Stimulated activated effector memory CD8-positive, alpha-beta T cell treated with anti-CD3 and anti-CD28 coated beads, Interleukin-12 subunit alpha, Interleukin-12 subunit beta, amount 100 ng/mL, for 72 hours (primary cell): ENCODE measurements around the gene GDF11.
A peak's percentile ranks its signal among the peaks of the same experiment; 100 is the strongest.

Source experiments
- ATAC-seq: fragments of 150-1000 bp; cut with Tn5 transposase; 2 replicates; pipeline ENCODE4 v1.10.0; 2021
- DNase-seq, 2 donors: peaks; one replicate each; pipeline ENCODE4 v3.0.0; 2021 to 2022; ENCODE audit warnings: low spot score in 2 of 2
- H3K27ac Mint-ChIP-seq: one replicate; pipeline ENCODE4 v1.8.0; 2022; ENCODE audit warnings: mild to moderate bottlenecking, mixed read lengths
- H3K36me3 Mint-ChIP-seq: one replicate; pipeline ENCODE4 v1.8.0; 2022; ENCODE audit warnings: mild to moderate bottlenecking, mixed read lengths
- H3K4me1 Mint-ChIP-seq: one replicate; pipeline ENCODE4 v1.8.0; 2022; ENCODE audit warnings: mixed read lengths
- H3K4me3 Mint-ChIP-seq: one replicate; pipeline ENCODE4 v1.8.0; 2022; ENCODE audit warnings: mild to moderate bottlenecking, mixed read lengths
- H3K9me3 Mint-ChIP-seq: one replicate; pipeline ENCODE4 v1.8.0; 2022; ENCODE audit warnings: mixed read lengths

Gene GDF11

DNA sequence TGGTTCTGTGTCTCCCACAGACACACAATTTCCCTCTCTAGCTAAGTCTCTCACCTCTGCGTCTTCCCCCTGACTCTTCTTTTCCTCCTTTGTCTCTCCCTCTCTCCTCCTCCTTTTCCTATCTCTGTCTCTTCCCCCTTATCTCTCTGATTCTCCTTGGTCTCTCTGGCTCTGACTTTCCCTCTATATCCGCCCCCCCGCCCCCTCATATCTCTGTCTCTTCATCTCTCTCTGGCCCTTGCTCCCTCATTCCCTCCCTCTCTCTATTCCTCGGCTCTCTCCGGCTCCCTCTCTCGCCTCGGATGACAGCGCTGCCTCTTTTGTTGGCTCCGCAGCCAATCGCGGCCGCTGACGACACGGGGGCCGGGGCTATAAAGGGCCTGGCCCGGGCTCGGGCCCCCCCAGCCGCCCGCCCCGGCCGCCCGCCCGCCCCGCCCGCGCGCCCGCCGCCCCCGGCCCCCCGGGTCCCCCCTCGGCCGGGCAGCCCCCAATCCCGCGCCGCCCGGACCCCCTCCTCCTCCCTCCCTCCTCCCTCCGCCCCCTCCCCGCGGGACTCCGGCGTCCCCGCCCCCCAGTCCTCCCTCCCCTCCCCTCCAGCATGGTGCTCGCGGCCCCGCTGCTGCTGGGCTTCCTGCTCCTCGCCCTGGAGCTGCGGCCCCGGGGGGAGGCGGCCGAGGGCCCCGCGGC, at the start of gene GDF11:
Gene GDF11 (plus strand): TSS at position 404 of the 687 bp plus-strand sequence. CDS start 195 bp downstream, at position 599.
- Mint-ChIP-seq H3K27ac (peak within 1 kb of the TSS; percentile 84), H3K4me3 (peak within 1 kb of the TSS; percentile 78), H3K36me3 (no peaks in the 10 kb centered on the region), H3K4me1 (peaks cover 52% of the 10 kb centered on the region), H3K9me3 (no peaks in the 10 kb centered on the region)
- ATAC-seq, result peak; percentile 81
- DNase-seq, result peak; percentile 54 to 81

DNA sequence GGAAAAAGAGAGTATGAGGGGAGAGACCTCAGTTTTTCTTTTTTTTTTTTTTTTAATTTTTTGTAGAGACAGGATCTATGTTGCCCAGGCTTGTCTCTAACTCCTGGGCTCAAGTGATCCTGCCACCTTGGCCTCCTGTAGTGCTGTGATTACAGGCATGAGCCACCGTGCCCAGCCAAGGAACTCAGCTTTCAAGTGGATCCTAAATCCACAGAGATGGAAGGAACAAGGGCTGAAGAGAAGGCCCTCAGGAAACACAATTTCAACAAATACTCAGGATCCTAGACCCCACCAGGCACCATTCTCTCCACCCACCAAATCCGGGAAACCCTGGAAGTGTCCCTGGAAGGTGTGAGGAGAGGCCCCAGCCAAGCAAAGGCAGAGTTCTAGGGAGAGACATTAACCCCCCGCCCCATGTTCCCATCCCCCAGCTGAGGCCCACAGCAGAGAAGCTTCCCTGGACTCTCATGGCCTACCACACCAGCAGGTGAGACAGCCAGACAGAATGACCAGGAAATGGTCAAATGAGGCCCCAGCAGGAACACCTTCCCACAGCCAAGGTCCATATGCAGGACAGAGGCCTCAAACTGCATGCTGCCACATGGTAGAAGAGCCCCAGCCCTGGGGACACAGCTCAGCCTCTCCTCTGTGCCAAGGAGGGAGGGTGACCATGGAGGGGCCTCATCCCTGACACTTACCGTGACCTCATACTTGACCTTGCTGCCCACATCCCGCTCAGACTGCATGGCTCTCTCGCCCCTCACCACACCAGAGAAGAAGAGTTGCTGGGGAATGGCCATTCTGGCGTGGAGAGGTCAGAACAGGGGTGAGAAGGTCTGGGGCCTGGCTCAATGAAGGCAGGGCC, 49.4 kb upstream of the GDF11 start:
- ATAC-seq, result no peak
- Mint-ChIP-seq H3K36me3 (no peaks in the 10 kb centered on the region), H3K4me1 (no peaks in the 10 kb centered on the region), H3K4me3 (no peak overlapping the region), H3K9me3 (no peaks in the 10 kb centered on the region), H3K27ac (peak overlapping the region; percentile 30)
- no peak for DNase-seq

DNA sequence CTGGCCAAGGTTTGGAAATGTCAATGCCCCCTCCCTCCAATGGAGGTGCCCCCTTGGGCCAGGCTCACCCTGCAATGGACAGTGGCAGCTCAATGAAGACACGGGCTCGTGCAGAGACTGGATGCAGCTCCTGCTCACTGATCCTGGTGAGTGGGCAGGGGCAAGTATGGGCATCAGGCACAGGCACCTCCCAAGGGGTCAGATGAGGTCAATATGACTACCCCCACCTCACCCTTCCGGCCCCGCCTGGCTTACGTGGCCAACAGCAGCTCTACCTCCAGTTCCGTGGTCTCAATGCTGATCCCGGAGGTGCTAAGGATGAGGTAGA, 48.8 kb upstream of the GDF11 start:
- no peak for ATAC-seq
- Mint-ChIP-seq H3K4me1 (no peaks in the 10 kb centered on the region), H3K9me3 (no peaks in the 10 kb centered on the region), H3K27ac (peak overlapping the region; percentile 30), H3K36me3 (no peaks in the 10 kb centered on the region), H3K4me3 (no peak overlapping the region)
- DNase-seq, result no peak

DNA sequence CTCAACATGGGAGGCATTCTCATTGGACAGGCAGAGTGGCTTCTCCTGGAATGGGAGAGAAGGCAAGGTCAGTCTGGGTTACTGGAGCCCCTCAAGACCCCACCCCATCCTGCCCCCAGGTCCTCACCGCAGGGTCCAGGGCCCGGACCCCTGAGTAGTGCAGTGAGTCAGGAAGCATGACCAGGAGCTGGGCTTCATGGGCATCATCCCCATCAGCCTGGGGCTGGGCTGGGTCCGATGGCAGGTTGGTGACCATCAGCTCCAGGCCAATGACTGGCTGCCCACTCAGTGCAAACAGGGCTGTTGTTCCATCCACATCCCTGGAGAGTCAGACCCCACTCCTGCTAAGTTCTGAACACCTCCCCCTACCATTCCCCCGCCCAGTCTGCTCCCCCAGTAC, 48.3 kb upstream of the GDF11 start:
- no peak overlapping the region for H3K4me3 Mint-ChIP-seq
- H3K27ac Mint-ChIP-seq, result no peak overlapping the region
- H3K9me3 Mint-ChIP-seq, result no peaks in the 10 kb centered on the region
- DNase-seq (no peak), ATAC-seq (no peak)
- no peaks in the 10 kb centered on the region for H3K4me1 Mint-ChIP-seq
- H3K36me3 Mint-ChIP-seq, result no peaks in the 10 kb centered on the region

DNA sequence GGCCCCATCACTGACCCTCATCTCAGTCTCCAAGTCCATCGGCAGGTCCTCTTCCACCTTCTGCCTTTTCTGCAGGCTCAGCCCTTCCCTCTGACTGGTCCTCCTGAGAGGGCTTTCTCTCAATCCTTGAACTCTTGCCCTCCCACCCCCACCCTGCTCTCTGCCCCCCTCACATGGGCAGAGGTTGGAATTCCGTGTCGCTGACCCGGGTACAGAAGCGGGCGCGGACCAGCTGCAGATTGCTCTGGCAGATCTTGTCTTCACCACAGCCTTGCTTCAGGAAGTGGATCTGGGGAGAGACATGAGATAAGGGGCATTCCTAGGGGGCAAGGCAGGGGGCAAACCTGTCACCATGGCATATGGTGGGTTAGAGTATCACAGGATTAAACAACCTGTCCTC, 47.6 kb upstream of the GDF11 start:
- Mint-ChIP-seq H3K27ac (peak overlapping the region; percentile 50), H3K36me3 (no peaks in the 10 kb centered on the region), H3K4me1 (no peaks in the 10 kb centered on the region), H3K4me3 (no peak overlapping the region), H3K9me3 (no peaks in the 10 kb centered on the region)
- no peak for DNase-seq
- no peak for ATAC-seq

DNA sequence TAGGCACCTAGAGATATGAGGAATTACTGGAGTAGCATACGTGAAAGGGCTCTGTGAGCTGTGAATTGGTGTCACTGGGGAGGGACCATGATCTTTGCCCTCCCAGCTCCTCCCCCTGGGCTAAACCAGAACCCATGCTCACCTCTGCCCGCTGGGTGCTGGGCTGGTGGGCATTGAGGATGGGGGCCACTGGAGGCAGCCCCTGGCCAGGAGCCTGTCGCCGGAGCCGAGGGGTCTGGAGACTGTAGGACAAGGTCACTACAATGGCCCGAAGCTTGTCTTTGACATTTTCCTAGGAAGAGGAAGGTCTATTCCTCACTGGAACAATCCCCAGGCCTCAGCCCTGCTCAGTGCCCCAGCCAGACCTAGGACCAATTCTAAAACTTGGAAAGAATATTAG, 46.8 kb upstream of the GDF11 start:
- H3K4me3 Mint-ChIP-seq, result no peak overlapping the region
- ATAC-seq (no peak), DNase-seq (no peak)
- H3K36me3 Mint-ChIP-seq, result no peaks in the 10 kb centered on the region
- no peaks in the 10 kb centered on the region for H3K9me3 Mint-ChIP-seq
- no peaks in the 10 kb centered on the region for H3K4me1 Mint-ChIP-seq
- H3K27ac Mint-ChIP-seq, result no peak overlapping the region

DNA sequence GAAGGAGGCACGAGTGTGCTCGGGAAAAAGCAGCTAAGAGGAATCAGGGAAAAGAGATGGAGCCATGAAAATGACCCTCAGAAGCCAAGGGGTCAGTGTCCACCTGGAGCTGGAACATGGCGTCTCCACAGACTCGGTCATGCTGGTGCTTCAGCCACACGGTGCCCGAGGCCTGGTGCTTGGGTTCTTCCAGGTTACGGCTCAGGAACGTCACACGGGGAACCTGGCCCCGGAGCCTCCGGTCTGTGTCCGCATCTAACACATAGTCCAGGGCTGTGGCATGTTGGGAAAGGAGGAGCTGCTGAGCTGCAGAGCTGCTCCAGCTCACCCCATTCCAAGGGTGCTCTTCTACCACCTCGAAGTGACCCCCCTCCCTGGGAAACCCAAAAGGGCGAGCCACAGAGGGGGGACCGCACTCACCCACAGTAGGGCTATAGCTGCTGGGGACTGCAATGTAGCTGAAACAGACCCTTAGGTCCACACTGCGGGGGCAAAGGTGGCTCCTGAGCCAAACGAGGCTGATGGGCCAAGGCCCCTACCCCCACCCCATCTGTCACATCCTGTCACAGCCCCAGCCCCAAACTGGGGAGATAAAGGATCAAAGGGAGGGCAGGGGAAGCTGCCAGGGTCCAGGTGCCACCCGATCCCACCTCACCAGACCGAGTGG, 46.0 kb upstream of the GDF11 start:
- Mint-ChIP-seq H3K9me3 (no peaks in the 10 kb centered on the region), H3K4me3 (no peak overlapping the region), H3K36me3 (no peaks in the 10 kb centered on the region), H3K27ac (no peak overlapping the region), H3K4me1 (no peaks in the 10 kb centered on the region)
- no peak for DNase-seq
- ATAC-seq, result no peak

DNA sequence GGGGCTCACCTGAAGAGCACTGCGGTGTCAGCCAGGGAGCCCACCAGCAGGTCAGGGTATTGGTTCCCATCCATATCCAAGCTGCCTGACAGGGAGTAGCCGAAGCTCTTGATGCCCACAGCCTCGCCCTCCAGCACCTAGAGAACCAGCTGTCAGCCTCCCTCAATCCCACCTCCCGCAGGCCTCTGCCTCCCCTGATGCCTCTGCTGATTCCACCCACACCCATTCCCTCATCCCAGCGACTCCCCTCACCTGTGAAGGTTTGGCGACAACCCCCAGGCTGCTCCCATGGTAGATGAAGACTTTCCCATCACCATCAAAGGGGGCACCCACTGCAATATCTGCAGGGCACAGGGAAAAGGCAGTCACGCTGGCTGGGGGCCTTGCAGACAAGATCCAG, 45.2 kb upstream of the GDF11 start:
- Mint-ChIP-seq H3K4me1 (no peaks in the 10 kb centered on the region), H3K9me3 (no peaks in the 10 kb centered on the region), H3K36me3 (no peaks in the 10 kb centered on the region), H3K4me3 (no peak overlapping the region), H3K27ac (no peak overlapping the region)
- DNase-seq, result no peak
- ATAC-seq, result no peak

DNA sequence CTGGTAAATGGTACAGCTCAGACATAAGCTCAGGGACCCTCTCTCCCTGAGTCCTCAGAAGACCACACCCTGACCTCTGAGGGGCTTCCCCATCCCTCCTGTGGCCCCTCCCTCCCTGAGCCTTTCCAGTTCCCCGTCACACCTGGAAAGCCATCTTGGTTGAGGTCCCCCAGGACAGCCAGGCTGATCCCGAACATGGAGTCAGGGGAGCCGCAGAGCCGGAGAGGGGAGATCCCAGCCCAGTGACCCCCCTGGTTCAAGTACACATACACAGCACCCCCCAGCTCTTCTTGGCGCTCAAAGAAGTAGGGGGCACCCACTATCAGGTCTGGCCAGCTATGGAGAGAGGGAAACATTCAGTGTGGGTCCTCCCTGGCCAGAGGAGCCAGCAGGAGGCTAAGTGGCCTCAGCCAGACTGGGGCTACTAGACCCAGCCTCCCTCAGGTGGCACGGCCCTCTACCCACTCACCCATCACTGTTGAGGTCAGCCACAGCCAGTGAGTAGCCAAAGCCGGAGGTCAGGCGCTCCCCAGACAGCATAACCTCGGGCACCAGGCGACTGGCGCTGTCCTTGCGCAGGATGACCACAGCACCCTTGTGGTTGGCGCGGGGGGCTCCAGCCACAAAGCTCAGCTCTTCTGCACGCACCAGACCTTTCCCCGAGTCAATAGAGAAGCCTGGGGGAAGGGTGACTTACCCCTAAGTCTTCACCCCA, 44.5 kb upstream of the GDF11 start:
- no peak overlapping the region for H3K27ac Mint-ChIP-seq

DNA sequence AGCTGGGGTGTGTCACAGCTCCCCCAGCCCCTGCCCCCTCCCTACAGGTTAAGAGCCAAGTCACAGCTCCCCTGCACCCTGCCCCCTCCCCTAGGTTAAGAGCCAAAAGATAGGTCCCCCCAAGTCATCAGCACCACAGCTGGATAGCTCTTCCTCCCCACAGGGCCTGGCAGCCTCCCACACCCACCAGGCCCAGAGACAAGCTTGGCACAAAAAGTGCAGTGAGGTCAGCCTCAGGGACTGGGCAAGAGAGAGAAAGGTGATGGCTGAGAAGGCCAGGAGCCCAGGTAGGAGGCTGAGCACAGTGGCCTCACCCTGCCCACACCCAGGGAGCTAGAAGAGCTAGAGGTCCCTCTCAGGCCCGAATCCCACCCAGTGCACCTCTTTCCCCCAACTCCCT, 44.0 kb upstream of the GDF11 start:
- Mint-ChIP-seq H3K4me1 (no peaks in the 10 kb centered on the region), H3K27ac (no peak overlapping the region), H3K4me3 (no peak overlapping the region), H3K36me3 (no peaks in the 10 kb centered on the region), H3K9me3 (no peaks in the 10 kb centered on the region)
- ATAC-seq (no peak), DNase-seq (no peak)

More for the DNA sequence above, 44.5 kb upstream of the GDF11 start:
- no peaks in the 10 kb centered on the region for H3K4me1 Mint-ChIP-seq
- ATAC-seq (no peak), DNase-seq (no peak)
- no peak overlapping the region for H3K4me3 Mint-ChIP-seq
- no peaks in the 10 kb centered on the region for H3K9me3 Mint-ChIP-seq
- H3K36me3 Mint-ChIP-seq, result no peaks in the 10 kb centered on the region

DNA sequence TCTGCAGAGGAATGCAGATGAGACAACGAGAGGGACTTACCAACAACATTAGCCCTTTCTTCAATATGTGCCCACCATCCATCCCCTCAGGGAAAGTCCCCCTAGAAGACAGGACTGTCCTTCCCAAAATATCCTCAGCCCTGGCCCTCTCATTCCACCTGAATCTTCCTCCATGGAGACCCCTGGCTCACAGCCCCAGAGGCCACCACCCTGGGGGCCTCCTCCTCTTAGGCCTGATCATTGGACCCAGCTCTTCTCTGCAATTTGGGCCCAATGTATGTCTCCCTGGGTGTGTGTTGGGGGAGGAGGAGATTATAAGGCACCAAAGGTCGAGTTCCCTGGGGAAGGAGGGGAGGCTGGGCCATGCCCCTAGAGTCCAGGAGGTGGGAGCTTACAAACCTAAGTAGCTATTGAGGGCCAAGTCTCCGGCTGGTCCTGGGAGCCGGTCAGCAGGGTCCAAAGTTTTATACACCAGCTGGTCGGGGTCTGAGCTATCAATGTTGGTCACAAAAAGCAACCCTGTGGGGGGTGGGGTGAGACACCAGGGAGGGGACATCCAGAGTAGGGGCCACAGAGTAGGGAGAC, 43.4 kb upstream of the GDF11 start:
- no peaks in the 10 kb centered on the region for H3K9me3 Mint-ChIP-seq
- ATAC-seq, result no peak
- no peak for DNase-seq
- no peak overlapping the region for H3K27ac Mint-ChIP-seq
- no peak overlapping the region for H3K4me3 Mint-ChIP-seq
- no peaks in the 10 kb centered on the region for H3K36me3 Mint-ChIP-seq
- H3K4me1 Mint-ChIP-seq, result no peaks in the 10 kb centered on the region

DNA sequence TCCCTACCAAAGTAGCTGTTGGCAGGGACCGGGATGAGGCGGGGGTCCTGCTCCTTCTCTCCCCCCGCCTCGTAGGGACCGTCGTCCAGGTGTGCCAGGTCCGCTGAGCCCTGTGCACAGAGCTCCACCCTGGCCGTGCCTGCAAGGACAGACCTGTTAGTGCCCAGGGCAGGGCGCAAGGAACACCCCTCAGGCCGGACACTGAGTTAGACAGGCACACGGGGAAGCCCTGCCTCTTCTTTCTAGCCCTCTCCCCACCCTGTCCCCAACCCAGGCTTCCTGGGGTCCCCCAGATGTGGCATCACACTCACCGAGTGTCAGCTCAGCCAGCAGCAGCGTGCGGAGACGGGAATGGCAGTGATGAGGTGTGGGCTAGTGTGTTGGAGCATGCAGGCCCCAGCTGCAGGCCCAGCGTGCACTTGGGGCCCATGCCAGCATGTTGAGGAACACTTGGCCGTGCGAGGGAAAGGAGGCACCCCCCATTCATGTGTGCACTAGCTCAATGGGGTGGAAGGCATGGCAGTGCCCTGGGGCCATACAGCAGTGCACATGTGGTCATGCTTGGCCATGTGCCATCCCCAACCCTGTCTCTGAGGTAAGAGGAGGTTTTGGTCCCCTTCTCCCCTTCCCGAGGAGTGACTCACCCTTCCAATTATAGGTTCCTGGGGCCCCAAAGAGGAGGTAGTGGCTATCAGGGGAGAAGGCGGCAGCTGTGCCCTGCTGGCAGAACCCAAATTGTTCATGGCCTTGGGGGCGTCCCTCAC, 42.5 kb upstream of the GDF11 start:
- Mint-ChIP-seq H3K4me3 (no peak overlapping the region), H3K4me1 (no peaks in the 10 kb centered on the region), H3K36me3 (no peaks in the 10 kb centered on the region), H3K9me3 (no peaks in the 10 kb centered on the region), H3K27ac (no peak overlapping the region)
- DNase-seq (no peak), ATAC-seq (no peak)

DNA sequence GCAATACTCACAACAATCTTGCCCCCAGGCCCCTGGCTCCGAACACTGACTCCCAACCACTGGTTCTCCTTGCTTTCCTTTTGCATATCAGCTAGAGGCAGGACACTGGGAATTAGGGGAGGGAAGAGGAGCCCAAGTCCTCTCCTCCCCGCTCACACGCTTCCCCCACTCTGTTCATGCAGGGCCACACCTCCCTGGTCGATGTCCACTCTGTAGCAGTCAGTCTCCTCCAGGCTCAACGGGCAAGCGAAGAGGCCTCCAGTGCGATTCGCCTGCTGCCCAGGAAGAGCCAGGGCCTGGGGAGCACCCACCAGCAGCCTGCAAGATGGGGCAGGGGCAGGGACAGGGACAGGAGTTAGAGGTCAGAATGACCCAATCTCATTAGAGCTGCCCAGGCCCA, 40.1 kb upstream of the GDF11 start:
- Mint-ChIP-seq H3K27ac (no peak overlapping the region), H3K36me3 (no peaks in the 10 kb centered on the region), H3K4me3 (no peak overlapping the region), H3K4me1 (peaks cover 9% of the 10 kb centered on the region), H3K9me3 (no peaks in the 10 kb centered on the region)
- ATAC-seq, result no peak
- DNase-seq, result no peak

DNA sequence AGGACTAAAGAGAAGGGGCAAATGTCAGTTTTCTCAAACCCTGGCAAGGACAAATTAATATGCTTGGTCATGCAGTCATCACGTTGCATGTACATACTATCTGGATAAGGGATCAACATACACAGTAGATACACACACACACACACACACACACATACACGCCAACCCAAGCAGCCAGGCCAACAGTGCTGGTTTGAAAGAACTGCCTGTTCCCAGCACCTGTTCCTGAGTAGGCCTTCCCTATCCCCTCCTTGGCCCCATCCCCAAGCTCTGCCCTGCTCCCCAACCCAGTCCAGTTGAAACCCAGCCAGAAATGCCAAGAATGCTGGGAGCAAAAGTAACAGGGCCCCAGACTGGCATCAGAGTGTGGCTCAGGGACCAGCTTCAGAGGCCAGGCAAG, 39.6 kb upstream of the GDF11 start:
- Mint-ChIP-seq H3K4me1 (peaks cover 14% of the 10 kb centered on the region), H3K4me3 (no peak overlapping the region), H3K27ac (no peak overlapping the region), H3K9me3 (no peaks in the 10 kb centered on the region), H3K36me3 (no peaks in the 10 kb centered on the region)
- no peak for DNase-seq
- no peak for ATAC-seq
